A673 (cell line): ENCODE measurements around the gene AMOTL1. TPM values are rescaled to one million over a fixed set of nuclear protein-coding genes. Genes with fewer than 3 reads are reported as not detected.

Experiments
- BruUV-seq: library from RNA; stranded (reverse); fragments of 400-500 nt; replicated peaks from 2 replicates; lab custom pipeline; 2021; lab: Mats Ljungman, UMichigan
- CTCF ChIA-PET: fragments of 300-600 bp; sonication (Branson Sonifier 250); formaldehyde crosslinking; loops from one replicate; lab custom pipeline; 2022; ENCODE audit warnings: antibody characterized with exemption; lab: Charles Lee
- POLR2A ChIA-PET: fragments of 300-600 bp; sonication (Branson Sonifier 250); formaldehyde crosslinking; loops from one replicate; lab custom pipeline; 2022; ENCODE audit warnings: antibody characterized with exemption; ENCODE audit not compliant: low non-redundant PET; lab: Charles Lee
- DNase-seq: peaks from one replicate; pipeline ENCODE4 v3.0.0-alpha.2; 2015; ENCODE audit warnings: low spot score
- H3K27ac ChIP-seq: fragments of 200-600 bp; sonication (generic); 2 replicates; pipeline ENCODE4 v1.5.1; 2016; ENCODE audit warnings: mixed run types, low read depth, mild to moderate bottlenecking, mixed read lengths, antibody characterized with exemption, low read length; ENCODE audit not compliant: poor library complexity, severe bottlenecking
- H3K27me3 ChIP-seq: fragments of 200-600 bp; sonication (generic); replicated peaks from 2 replicates; pipeline ENCODE4 v1.6.1; 2017; ENCODE audit warnings: mixed run types, low read depth, mild to moderate bottlenecking, mixed read lengths, antibody characterized with exemption, low read length; ENCODE audit not compliant: insufficient read depth, poor library complexity
- H3K36me3 ChIP-seq: fragments of 200-600 bp; sonication (generic); 2 replicates; pipeline ENCODE4 v1.6.1; 2016; ENCODE audit warnings: mixed run types, mild to moderate bottlenecking, mixed read lengths, antibody characterized with exemption, low read length; ENCODE audit not compliant: insufficient read depth, poor library complexity, severe bottlenecking
- H3K4me1 ChIP-seq: fragments of 200-600 bp; sonication (generic); 2 replicates; pipeline ENCODE4 v1.6.1; 2017; ENCODE audit warnings: mixed run types, mild to moderate bottlenecking, mixed read lengths, antibody characterized with exemption, low read length; ENCODE audit not compliant: insufficient read depth, poor library complexity, severe bottlenecking
- H3K4me3 ChIP-seq: fragments of 200-600 bp; sonication (generic); 2 replicates; pipeline ENCODE4 v1.5.1; 2016; ENCODE audit warnings: low read depth, mixed run types, mild to moderate bottlenecking, mixed read lengths, low read length; ENCODE audit not compliant: poor library complexity, severe bottlenecking
- H3K9me3 ChIP-seq: fragments of 200-600 bp; sonication (generic); 2 replicates; pipeline ENCODE4 v1.6.1; 2016; ENCODE audit warnings: mixed run types, low read depth, mild to moderate bottlenecking, mixed read lengths, antibody characterized with exemption, low read length; ENCODE audit not compliant: poor library complexity, severe bottlenecking
- EZH2 ChIP-seq: fragments of 200-600 bp; sonication (generic); IDR thresholded peaks from 2 replicates; pipeline ENCODE4 v1.6.1; 2017; ENCODE audit warnings: borderline replicate concordance, low read depth, mild to moderate bottlenecking, mixed read lengths, antibody characterized with exemption, low read length; ENCODE audit not compliant: poor library complexity, severe bottlenecking
- intact Hi-C: fragments of 100-400 bp; cut with micrococcal nuclease; formaldehyde crosslinking; loops from one replicate; pipeline ENCODE4 v1.10.0; 2022; ENCODE audit not compliant: unreplicated experiment
- total RNA-seq: library from RNA; stranded (reverse); gene quantifications from 2 replicates; pipeline ENCODE4 v1.2.3, GENCODE V29; 2021
- TF ChIP-seq, protein P1 (sequence below): fragments of 300-800, 200-600 bp; sonication (generic); conservative IDR thresholded peaks from 2 replicates; pipeline ENCODE4 v1.5.1; 2017; ENCODE audit warnings: low read depth, mild to moderate bottlenecking, antibody characterized with exemption, low read length, moderate library complexity, mixed read lengths

AMOTL1 gene
- total RNA-seq, 1 experiment from 2014 or later = 68.5 TPM

DNA sequence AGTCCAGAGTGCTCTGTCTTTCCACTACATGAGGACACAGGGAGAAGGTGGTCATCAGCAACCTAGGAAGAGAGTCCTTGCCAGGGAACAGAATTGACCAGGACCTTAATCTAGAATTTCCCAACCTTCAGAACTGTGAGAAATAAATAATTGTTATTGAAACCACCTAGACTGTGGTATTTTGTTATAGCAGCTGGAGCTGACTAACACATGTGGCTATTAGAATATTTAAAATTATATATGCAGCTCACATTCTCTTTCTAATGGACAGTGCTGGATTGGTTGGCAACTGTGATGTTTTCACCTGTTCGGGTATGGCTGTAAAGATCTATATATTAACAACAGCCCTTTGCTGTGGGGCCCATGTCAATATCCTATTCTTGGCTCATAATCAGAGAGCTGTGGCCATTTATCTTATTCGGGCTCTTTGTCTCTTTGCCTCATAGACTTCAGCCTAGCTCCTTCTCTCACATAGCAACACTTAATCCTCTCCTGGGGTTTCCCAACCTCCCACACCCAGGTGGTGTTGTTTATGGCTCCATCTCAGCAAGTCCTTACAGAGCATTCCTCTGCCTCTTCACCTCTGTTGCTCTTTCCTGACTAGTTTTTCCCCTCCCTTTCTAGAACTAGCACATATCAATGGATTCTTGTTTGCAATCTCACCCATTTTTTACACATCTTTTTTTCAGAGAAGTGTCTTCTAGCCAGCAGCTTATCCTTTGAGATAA, 46.4 kb upstream of the AMOTL1 start:
- Histone ChIP-seq H3K4me3 (no peak overlapping the region), H3K4me1 (no peaks in the 10 kb centered on the region), H3K36me3 (no peaks in the 10 kb centered on the region), H3K27me3 (no peaks in the 10 kb centered on the region), H3K27ac (no peak overlapping the region), H3K9me3 (no peaks in the 10 kb centered on the region)
- ChIA-PET CTCF (no interaction called here), POLR2A (no interaction called here)
- BruUV-seq = no TSS peak
- no peak for TF ChIP-seq EZH2
- TF ChIP-seq, protein P1, sequence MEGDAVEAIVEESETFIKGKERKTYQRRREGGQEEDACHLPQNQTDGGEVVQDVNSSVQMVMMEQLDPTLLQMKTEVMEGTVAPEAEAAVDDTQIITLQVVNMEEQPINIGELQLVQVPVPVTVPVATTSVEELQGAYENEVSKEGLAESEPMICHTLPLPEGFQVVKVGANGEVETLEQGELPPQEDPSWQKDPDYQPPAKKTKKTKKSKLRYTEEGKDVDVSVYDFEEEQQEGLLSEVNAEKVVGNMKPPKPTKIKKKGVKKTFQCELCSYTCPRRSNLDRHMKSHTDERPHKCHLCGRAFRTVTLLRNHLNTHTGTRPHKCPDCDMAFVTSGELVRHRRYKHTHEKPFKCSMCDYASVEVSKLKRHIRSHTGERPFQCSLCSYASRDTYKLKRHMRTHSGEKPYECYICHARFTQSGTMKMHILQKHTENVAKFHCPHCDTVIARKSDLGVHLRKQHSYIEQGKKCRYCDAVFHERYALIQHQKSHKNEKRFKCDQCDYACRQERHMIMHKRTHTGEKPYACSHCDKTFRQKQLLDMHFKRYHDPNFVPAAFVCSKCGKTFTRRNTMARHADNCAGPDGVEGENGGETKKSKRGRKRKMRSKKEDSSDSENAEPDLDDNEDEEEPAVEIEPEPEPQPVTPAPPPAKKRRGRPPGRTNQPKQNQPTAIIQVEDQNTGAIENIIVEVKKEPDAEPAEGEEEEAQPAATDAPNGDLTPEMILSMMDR = no peak
- no peak for DNase-seq
- intact Hi-C loops = no loop called here

DNA sequence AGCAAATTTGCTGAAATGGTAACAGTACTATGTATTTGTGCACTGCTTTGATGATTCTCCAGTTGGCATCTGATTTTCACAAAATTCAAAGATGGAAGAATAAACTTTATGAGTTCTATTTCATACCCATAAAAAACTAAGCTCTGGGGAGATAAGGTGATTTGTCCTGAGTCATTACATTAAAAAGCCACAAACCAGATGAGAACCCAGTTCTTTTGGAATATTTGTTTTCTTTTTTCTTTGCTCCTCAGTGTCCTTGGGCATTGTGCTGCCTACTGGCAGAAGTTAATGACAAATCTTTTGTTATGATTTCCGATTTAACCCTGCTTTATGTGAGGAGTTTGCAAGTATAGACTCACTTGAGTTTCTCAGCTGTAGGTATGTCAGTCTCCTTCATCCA, 45.4 kb upstream of the AMOTL1 start:
- ChIA-PET CTCF (no interaction called here), POLR2A (no interaction called here)
- no peak for TF ChIP-seq EZH2
- TF ChIP-seq, protein P1 = no peak
- no peaks in the 10 kb centered on the region for H3K27me3 ChIP-seq
- H3K9me3 ChIP-seq = no peaks in the 10 kb centered on the region
- peaks cover 1% of the 10 kb centered on the region for H3K4me1 ChIP-seq
- no TSS peak for BruUV-seq
- H3K4me3 ChIP-seq = no peak overlapping the region
- DNase-seq = no peak
- H3K27ac ChIP-seq = no peak overlapping the region
- intact Hi-C loops = no loop called here
- H3K36me3 ChIP-seq = no peaks in the 10 kb centered on the region

DNA sequence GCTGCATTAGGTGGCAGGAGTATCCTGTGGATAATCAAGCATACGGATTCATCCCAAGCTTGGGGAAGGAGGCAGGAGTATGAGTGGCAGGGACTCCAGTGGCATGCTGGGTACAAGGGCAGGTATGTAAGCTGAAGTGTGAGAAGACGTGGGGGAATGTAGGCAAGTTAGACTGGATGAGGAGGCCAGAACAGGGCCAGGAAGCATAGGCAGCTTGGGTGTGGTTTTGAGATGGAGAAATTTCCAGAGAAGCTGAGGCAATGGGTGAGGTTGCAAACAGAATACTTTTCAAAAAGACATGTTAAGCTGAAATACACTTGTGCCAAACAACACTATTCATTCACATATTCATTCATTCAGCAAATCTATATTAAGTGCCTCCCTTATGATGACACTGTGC, 43.1 kb upstream of the AMOTL1 start:
- Histone ChIP-seq H3K9me3 (no peaks in the 10 kb centered on the region), H3K27me3 (no peaks in the 10 kb centered on the region), H3K4me3 (no peak overlapping the region), H3K27ac (no peak overlapping the region), H3K4me1 (peaks cover 4% of the 10 kb centered on the region), H3K36me3 (no peaks in the 10 kb centered on the region)
- intact Hi-C loops = no loop called here
- no TSS peak for BruUV-seq
- CTCF ChIA-PET = no interaction called here
- DNase-seq = no peak
- POLR2A ChIA-PET = no interaction called here
- TF ChIP-seq, protein P1 = no peak
- TF ChIP-seq EZH2 = no peak
